ENCODE measurements around the gene GPR61. TPM values are rescaled to one million over a fixed set of nuclear protein-coding genes. Genes with fewer than 3 reads are reported as not detected.

Gene GPR61
- total RNA-seq, 1 donor from 2014 or later, result not detected

GRCh38 chr1:109529881-109530456, 9.7 kb upstream of the GPR61 start:
- Mint-ChIP-seq H3K4me1 (ENCODE audit: unreplicated experiment) (peaks cover 20% of the 10 kb centered on the region), H3K27ac (ENCODE audit: unreplicated experiment) (no peak overlapping the region), H3K4me3 (ENCODE audit: unreplicated experiment) (no peak overlapping the region), H3K36me3 (ENCODE audit: low read depth, unreplicated experiment) (no peaks in the 10 kb centered on the region), H3K27me3 (ENCODE audit: unreplicated experiment) (peaks cover 6% of the 10 kb centered on the region), H3K9me3 (ENCODE audit: unreplicated experiment) (no peaks in the 10 kb centered on the region)
- DNase-seq (ENCODE audit: low spot score), result no peak
- TF ChIP-seq CTCF (IDR thresholded peaks at IDR 0.05; ENCODE audit: unreplicated experiment), result no peak

GRCh38 chr1:109530457-109531087, 9.1 kb upstream of the GPR61 start:
- H3K36me3 Mint-ChIP-seq (ENCODE audit: low read depth, unreplicated experiment), result no peaks in the 10 kb centered on the region
- H3K4me3 Mint-ChIP-seq (ENCODE audit: unreplicated experiment), result no peak overlapping the region
- H3K27ac Mint-ChIP-seq (ENCODE audit: unreplicated experiment), result no peak overlapping the region
- H3K9me3 Mint-ChIP-seq (ENCODE audit: unreplicated experiment), result no peaks in the 10 kb centered on the region
- DNase-seq (ENCODE audit: low spot score), result no peak
- peaks cover 9% of the 10 kb centered on the region for H3K27me3 Mint-ChIP-seq (ENCODE audit: unreplicated experiment)
- no peak for TF ChIP-seq CTCF (IDR thresholded peaks at IDR 0.05; ENCODE audit: unreplicated experiment)
- peaks cover 20% of the 10 kb centered on the region for H3K4me1 Mint-ChIP-seq (ENCODE audit: unreplicated experiment)

GRCh38 chr1:109531380-109531779, 8.3 kb upstream of the GPR61 start:
- Mint-ChIP-seq H3K4me1 (ENCODE audit: unreplicated experiment) (peaks cover 20% of the 10 kb centered on the region), H3K4me3 (ENCODE audit: unreplicated experiment) (no peak overlapping the region), H3K27ac (ENCODE audit: unreplicated experiment) (no peak overlapping the region), H3K27me3 (ENCODE audit: unreplicated experiment) (peaks cover 9% of the 10 kb centered on the region), H3K9me3 (ENCODE audit: unreplicated experiment) (no peaks in the 10 kb centered on the region), H3K36me3 (ENCODE audit: low read depth, unreplicated experiment) (no peaks in the 10 kb centered on the region)
- DNase-seq (ENCODE audit: low spot score), result no peak
- no peak for TF ChIP-seq CTCF (IDR thresholded peaks at IDR 0.05; ENCODE audit: unreplicated experiment)

- Mint-ChIP-seq H3K27ac (ENCODE audit: unreplicated experiment) (no peak overlapping the region), H3K4me3 (ENCODE audit: unreplicated experiment) (no peak overlapping the region), H3K4me1 (ENCODE audit: unreplicated experiment) (peaks cover 20% of the 10 kb centered on the region), H3K36me3 (ENCODE audit: low read depth, unreplicated experiment) (no peaks in the 10 kb centered on the region), H3K9me3 (ENCODE audit: unreplicated experiment) (no peaks in the 10 kb centered on the region), H3K27me3 (ENCODE audit: unreplicated experiment) (peaks cover 8% of the 10 kb centered on the region)
- no peak for TF ChIP-seq CTCF (IDR thresholded peaks at IDR 0.05; ENCODE audit: unreplicated experiment)
- DNase-seq (ENCODE audit: low spot score), result no peak
Measured at GRCh38 chr1:109531826-109532364, 7.8 kb upstream of the GPR61 start.
